Activated CD8-positive, alpha-beta memory T cell treated with anti-CD3 and anti-CD28 coated beads for 4 hours (primary cell): Measurements from ENCODE around the gene ABCA1.
A peak's percentile ranks its signal among the peaks of the same experiment; 100 is the strongest.
"Not testable (repeated sequence)": the region's sequence is repeated elsewhere in the genome, so short reads cannot be mapped to it uniquely, and the experiment has no call there.

Experiments
- DNase-seq, 2 donors: peaks; one replicate each; pipeline ENCODE4 v3.0.0-alpha.2; 2020; ENCODE audit warnings: low read depth in 2 of 2

ABCA1 gene

DNA sequence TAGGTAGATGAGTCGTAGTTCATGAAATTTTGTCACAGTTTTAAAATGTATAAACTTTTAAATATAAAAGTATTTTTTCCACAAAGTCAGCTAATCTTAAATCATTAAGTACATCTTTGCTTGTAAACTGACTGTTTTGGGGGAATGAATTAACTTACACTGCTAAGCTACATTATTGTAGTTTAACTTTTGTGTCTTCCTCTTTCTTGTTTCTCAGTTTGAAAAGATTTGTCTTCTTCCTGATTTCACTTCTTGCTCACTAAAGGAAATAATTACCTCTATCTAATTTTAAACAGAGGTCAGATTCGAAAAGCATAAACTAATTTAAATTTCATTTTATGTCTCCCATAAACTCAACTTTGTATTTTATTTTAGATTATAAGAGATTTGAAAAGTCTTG is 158.3 kb downstream of the ABCA1 start:
- no peak for DNase-seq

- DNase-seq: not testable (repeated sequence)
Measured at GRCh38 chr9:104769029-104769428, 158.9 kb downstream of the ABCA1 start.

DNA sequence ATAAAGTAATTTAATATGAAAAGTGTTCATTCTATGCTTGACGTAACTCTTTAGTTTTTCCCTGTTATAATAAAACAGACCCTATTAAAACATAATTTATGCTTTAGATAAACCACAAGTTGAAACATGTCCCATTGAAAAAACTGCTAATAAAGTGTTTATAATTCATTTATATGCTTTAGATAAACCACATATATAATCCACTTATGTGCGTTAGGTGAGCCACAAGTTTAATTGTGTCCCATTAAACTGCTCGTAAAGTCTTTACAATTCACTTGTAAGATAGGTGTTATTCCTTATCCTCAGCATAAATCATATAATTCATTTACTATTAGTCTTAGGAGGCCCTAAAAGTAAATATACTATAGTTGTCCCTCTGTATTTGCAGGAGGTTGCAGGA is 160.4 kb downstream of the ABCA1 start:
- DNase-seq: no peak

- no peak for DNase-seq
Measured at GRCh38 chr9:104766025-104766424, 161.9 kb downstream of the ABCA1 start.

DNA sequence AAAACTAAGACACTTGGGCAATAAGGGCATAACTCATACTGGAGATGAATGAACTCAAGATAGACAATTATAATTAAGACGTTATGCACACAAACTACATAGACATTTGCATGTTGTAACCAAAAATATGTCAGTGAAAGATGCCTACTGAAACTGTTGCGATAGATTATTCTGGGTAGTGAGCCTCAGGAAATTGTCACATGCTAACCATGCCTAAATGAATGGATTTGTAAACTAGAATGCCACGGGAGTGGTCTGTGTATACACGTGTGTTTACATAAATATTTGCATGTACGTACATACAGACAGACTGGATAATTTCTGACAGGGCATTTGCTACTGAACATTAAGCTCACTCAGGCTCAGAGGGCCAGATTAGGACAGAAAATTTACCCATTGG is 162.8 kb downstream of the ABCA1 start:
- DNase-seq: no peak

- DNase-seq: no peak
Measured at GRCh38 chr9:104758974-104759373, 169.0 kb downstream of the ABCA1 start.

GRCh38 chr9:104750185-104750767 is 177.7 kb downstream of the ABCA1 start:
- DNase-seq: no peak

DNA sequence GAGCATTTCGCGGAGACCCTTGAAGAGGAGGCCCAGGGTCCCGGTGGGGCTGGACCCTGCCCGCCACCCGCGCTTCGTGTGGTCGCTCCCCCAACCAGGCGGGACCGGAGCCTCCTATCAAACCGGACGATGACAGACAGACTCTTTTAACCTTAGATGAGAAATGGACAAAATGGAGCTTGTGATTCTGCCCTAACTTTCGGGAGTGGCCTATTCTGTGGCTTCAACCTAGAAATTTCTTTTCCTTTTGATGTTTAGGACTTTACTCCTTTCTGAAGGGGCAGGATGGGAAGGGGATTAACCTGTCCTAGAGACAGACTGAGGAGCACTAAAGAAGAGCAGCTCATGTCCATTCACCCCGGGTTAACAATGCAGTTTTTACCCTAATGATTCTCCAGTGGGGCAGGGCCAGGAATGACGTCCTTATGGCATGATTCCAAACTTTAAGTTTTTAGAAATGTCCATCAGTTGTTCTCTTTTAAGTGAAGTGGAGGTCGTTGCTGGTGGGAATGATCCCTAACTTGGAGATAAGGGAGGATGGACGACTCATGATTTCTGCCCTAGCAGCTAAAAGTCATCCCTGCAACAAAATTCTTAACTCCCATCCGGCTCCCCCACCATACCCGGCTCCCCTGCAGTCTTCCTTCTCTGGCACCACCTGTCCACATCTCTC is 179.5 kb downstream of the ABCA1 start:
- DNase-seq: no peak

DNA sequence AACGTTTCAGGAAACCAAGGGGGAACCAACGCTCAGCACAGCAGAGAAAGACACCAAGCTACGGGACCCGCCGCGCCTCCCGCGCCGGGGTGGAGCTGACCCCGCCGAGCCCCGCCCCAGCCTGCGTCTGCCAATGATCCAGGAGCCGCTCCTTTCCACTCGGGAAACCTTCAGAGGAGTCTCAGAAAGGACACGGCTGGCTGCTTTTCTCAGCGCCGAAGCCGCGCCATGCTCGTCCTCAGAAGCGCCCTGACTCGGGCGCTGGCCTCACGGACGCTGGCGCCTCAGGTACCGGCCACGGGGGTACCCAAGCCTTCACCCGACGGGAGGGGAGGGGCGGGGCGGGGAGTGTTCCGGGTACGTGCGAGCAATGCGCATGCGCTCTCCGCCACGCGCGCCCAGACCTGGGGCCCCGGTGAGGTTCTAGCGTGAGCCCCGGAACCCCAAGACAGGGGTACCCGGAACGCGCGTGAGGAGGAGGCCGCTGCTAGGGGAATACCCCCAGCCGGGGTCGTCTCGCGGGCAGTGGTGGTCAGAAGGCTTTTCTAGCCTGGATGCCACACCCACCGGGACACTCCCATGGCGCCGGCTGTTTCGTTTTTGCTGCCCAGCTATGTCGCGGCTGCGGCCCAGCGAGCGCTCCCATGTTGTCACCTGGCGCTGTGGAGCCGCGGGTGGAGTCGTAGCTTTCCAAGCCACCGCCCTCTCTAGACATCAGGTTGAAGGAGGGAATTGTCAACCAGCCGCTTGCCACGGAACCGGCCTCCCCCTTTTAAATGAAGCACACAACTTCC is 180.2 kb downstream of the ABCA1 start, which contains the start of gene NIPSNAP3A:
NIPSNAP3A (plus strand) TSS at position 119 of the 794 bp plus-strand sequence; CDS start at position 229, 110 bp downstream.
- peak; percentile 66 to 73 for DNase-seq

DNA sequence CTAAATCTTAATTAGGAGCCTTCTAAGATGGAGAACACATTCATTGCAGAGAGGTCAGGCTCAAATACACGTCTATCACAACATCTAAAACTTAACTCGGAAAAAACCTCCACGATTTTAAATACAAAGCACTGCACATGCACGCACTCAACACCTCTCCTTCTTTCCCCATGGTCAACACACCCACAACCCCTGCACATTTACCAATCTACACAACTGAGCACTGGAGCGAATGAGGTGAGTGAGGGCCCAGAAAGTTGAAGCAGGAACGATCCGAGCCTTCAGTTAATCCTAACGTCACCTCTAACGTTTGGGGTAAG is 180.8 kb downstream of the ABCA1 start:
- DNase-seq: no peak

DNA sequence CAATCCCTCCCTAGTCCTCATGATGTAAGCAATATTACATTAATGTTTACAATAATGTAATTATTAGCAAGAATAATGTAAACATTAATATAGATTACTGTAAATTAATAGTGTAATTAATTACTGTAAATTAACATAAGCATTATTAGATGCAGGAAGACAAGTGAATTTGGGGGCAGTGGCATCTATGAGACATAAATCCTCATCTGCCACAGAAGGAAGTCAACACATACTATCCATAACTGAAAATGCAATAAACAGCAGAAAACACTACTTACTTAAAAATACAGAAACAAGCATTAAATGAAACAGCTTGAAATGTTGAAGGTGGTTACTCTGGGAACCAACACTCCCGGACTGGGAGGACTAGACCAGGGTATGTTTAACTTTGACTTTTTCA is 181.2 kb downstream of the ABCA1 start:
- no peak for DNase-seq

DNA sequence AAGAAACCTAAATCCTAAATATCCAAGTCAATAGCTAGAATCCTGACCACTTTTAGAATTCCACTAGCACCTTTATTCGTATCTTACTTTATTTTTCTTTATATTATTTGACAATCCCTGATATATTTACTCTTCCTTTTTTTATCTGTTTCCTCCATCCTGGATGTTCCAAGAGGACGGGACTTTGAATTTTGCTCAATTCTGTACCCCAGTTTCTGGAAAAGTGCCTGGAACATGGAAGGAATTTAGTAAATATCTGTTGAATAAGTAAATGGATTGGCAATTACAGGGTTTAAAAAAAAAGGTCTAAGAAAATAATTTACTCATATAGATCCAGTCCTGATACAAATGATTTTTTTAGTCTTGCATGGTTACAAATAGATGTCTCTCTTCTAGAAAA is 181.7 kb downstream of the ABCA1 start:
- no peak for DNase-seq

DNA sequence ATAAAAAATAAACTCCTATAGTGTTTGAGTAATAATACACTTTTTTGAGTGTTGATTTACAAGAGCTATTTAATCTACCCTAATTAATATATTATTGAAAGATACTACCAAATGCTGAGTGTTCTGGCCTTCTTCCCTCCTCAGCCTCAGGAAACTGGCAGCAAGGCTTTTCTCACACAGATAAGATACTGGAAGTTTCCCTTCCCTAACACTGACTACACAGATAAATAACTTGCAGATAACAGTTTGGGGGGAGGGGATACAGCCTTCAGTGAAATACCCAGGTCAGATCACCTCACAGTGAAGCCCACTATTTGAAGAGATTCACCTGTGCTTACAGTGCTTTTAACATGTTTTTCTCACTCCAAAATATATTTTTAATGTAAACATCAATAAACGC is 182.1 kb downstream of the ABCA1 start:
- no peak for DNase-seq

DNA sequence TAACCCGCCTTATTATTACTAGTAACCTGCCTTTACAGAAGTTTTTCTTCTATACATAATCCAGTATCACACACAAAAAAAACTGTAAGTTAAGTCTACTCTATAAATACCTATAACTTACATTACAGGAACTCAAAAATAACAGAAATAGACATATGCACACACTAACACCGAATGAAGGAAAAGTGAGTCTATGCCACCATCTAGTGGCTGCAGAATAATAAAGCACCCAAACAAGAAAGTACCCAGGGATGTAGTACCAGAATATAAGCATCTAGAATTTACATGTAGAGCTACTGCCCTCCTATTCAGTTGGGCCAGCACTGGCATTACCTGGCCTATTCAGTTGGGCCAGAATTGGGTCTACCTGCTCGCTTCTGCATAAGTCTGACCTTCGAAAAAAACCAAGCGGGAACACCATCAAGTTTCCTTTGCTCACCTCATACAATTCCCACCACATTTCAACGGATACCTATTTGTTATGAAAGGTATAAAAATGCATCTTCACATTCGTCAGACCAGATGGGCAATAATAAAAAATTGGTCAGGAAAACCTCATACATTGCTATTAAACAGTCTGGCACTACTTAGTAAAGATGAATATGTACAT is 184.5 kb downstream of the ABCA1 start:
- DNase-seq: no peak

GRCh38 chr9:104740621-104741020 is 187.3 kb downstream of the ABCA1 start:
- DNase-seq: no peak

DNA sequence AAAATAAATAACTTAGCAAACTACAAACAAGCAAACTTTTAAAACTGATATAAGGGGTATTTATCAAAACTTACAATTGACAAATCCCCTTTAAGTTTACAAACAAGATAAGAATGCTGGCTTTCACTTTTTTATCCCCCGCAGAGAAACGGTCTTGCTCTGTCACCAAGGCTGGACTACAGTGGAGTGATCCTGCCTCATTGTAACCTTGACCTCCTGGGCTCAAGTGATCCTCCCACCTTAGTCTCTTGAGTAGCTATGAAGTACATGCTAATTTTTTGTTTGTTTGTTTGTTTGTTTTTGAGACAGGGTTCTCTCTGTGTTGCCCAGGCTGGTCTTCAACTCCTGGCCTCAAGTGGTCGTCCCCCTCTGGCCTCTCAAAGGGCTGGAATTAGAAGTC is 189.5 kb downstream of the ABCA1 start:
- DNase-seq: no peak
